Panc1 (cell line): ENCODE measurements around the gene NEK4. TPM values are rescaled to one million over a fixed set of nuclear protein-coding genes. Genes with fewer than 3 reads are reported as not detected.

Source experiments
- ATAC-seq: fragments of 200-7000 bp; cut with Tn5 transposase; 2 replicates; pipeline ENCODE4 v1.9.1; 2020; ENCODE audit warnings: mild to moderate bottlenecking, moderate library complexity
- BruUV-seq: library from RNA; stranded (reverse); fragments of 400-500 nt; replicated peaks from 2 replicates; lab custom pipeline; 2021; lab: Mats Ljungman, UMichigan
- CTCF ChIA-PET: fragments of 300-600 bp; sonication (Branson Sonifier 250); formaldehyde crosslinking; loops from one replicate; lab custom pipeline; 2022; ENCODE audit warnings: antibody characterized with exemption; lab: Charles Lee
- POLR2A ChIA-PET: fragments of 300-600 bp; sonication (Branson Sonifier 250); formaldehyde crosslinking; loops from one replicate; lab custom pipeline; 2022; ENCODE audit warnings: antibody characterized with exemption; lab: Charles Lee
- DNase-seq: peaks from one replicate; pipeline ENCODE4 v3.0.0-alpha.2; 2010; ENCODE audit warnings: low read depth, low spot score
- H3K27ac ChIP-seq: 2 replicates; pipeline ENCODE4 v1.5.1; 2011; ENCODE audit warnings: mild to moderate bottlenecking, low read length, inconsistent platforms
- H3K27me3 ChIP-seq: fragments of 200-500 bp; sonication (Bioruptor generic); 2 replicates; pipeline ENCODE4 v1.6.0; 2014; ENCODE audit warnings: low read length, inconsistent platforms; ENCODE audit not compliant: control insufficient read depth, insufficient read depth
- H3K36me3 ChIP-seq: fragments of 200-500 bp; sonication (Bioruptor generic); 2 replicates; pipeline ENCODE4 v1.5.1; 2014; ENCODE audit warnings: inconsistent platforms, mild to moderate bottlenecking, low read length, moderate library complexity; ENCODE audit not compliant: control insufficient read depth, insufficient read depth
- H3K4me1 ChIP-seq: 2 replicates; pipeline ENCODE4 v1.5.1; 2011; ENCODE audit warnings: inconsistent platforms, mild to moderate bottlenecking, low read length, moderate library complexity; ENCODE audit not compliant: control insufficient read depth, insufficient read depth
- H3K4me3 ChIP-seq, 2 experiments: 2 replicates each; pipeline ENCODE4 v1.5.1; 2011 to 2012; ENCODE audit warnings: low read depth in 2 of 2, low read length in 2 of 2, mild to moderate bottlenecking in 2 of 2, inconsistent platforms in 1 of 2, moderate library complexity in 1 of 2
- H3K9me3 ChIP-seq: fragments of 200-500 bp; sonication (Bioruptor generic); 2 replicates; pipeline ENCODE4 v1.5.1; 2014; ENCODE audit warnings: low read depth, mild to moderate bottlenecking, inconsistent platforms, low read length, moderate library complexity; ENCODE audit not compliant: control insufficient read depth, insufficient read depth
- POLR2AphosphoS5 ChIP-seq: IDR thresholded peaks from 2 replicates; pipeline ENCODE4 v1.6.1; 2012; ENCODE audit warnings: mild to moderate bottlenecking, low read depth, low read length, moderate library complexity
- REST ChIP-seq, 2 experiments: IDR thresholded peaks; 2 replicates each; pipeline ENCODE4 v1.6.1; 2011 to 2012; ENCODE audit warnings: low read depth in 2 of 2, control low read depth in 1 of 2, low read length in 1 of 2, mild to moderate bottlenecking in 1 of 2, moderate library complexity in 1 of 2; ENCODE audit not compliant: insufficient read depth in 1 of 2
- SIN3A ChIP-seq: IDR thresholded peaks from 2 replicates; pipeline ENCODE4 v1.6.1; 2012; ENCODE audit warnings: low read depth, mild to moderate bottlenecking, low read length, moderate library complexity, borderline replicate concordance; ENCODE audit not compliant: insufficient read depth
- TCF7L2 ChIP-seq: IDR thresholded peaks from 2 replicates; pipeline ENCODE4 v1.6.1; 2011; ENCODE audit warnings: mild to moderate bottlenecking, low read depth, low read length, inconsistent platforms
- in situ Hi-C: cut with HindIII; loops from 2 replicates; pipeline ENCODE4 v1.10.0; 2016; ENCODE audit warnings: low sequenced_read_pairs, low pct_unique_long_range_greater_than_20kb
- intact Hi-C: fragments of 100-400 bp; cut with micrococcal nuclease; formaldehyde crosslinking; loops from one replicate; pipeline ENCODE4 v1.10.0; 2022; ENCODE audit not compliant: unreplicated experiment
- total RNA-seq: library from RNA; stranded (reverse); gene quantifications from one replicate; pipeline ENCODE4 v1.2.1, GENCODE V29; 2021; ENCODE audit not compliant: unreplicated experiment
- TF ChIP-seq, protein P1 (sequence below): fragments of 450-650 bp; IDR thresholded peaks from 2 replicates; pipeline ENCODE4 v1.5.1; 2017; ENCODE audit warnings: mild to moderate bottlenecking

Gene NEK4
- total RNA-seq, 1 experiment from 2014 or later = 22.9 TPM

- Histone ChIP-seq H3K9me3 (no peaks in the 10 kb centered on the region), H3K4me3 (no peak overlapping the region), H3K27me3 (no peaks in the 10 kb centered on the region), H3K4me1 (no peaks in the 10 kb centered on the region), H3K36me3 (no peaks in the 10 kb centered on the region), H3K27ac (no peak overlapping the region)
- in situ Hi-C loops (no loop called here), intact Hi-C loops (no loop called here)
- TF ChIP-seq, protein P1, sequence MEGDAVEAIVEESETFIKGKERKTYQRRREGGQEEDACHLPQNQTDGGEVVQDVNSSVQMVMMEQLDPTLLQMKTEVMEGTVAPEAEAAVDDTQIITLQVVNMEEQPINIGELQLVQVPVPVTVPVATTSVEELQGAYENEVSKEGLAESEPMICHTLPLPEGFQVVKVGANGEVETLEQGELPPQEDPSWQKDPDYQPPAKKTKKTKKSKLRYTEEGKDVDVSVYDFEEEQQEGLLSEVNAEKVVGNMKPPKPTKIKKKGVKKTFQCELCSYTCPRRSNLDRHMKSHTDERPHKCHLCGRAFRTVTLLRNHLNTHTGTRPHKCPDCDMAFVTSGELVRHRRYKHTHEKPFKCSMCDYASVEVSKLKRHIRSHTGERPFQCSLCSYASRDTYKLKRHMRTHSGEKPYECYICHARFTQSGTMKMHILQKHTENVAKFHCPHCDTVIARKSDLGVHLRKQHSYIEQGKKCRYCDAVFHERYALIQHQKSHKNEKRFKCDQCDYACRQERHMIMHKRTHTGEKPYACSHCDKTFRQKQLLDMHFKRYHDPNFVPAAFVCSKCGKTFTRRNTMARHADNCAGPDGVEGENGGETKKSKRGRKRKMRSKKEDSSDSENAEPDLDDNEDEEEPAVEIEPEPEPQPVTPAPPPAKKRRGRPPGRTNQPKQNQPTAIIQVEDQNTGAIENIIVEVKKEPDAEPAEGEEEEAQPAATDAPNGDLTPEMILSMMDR = no peak
- no peak for TF ChIP-seq TCF7L2
- no peak for TF ChIP-seq REST (IDR thresholded peaks at IDR 0.05; ENCODE audit: insufficient read depth in 1 of 2, low read depth in 2 of 2, low read length in 1 of 2)
- TF ChIP-seq POLR2AphosphoS5 = no peak
- no peak for TF ChIP-seq SIN3A
- BruUV-seq = no TSS peak
- POLR2A ChIA-PET = no interaction called here
- DNase-seq = no peak
- ATAC-seq = no peak
- CTCF ChIA-PET = no interaction called here
These were observed 31.1 kb upstream of the NEK4 start for GRCh38 chr3:52801839-52802238.

DNA sequence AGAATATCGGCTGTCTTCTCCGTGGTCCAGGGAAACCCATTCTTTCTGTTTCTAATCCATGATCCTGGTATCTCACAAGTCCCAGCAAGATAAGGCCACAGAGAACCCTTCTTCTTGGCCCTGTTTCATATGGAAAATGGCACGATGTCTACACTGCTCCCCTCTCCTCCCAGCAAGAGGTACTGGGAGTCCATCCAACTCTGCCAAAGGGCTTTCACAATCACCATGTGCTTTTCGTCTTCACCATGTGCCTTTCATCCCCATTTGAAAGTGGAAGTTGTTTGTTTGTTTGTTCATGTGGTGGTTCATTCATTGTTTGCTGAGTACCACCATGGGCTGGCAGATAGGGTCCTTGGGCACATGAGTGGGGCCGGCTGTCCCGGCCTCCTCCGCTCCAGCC is 29.3 kb upstream of the NEK4 start:
- no peaks in the 10 kb centered on the region for H3K4me1 ChIP-seq
- TF ChIP-seq, protein P1 = no peak
- TF ChIP-seq REST (IDR thresholded peaks at IDR 0.05; ENCODE audit: insufficient read depth in 1 of 2, low read depth in 2 of 2, low read length in 1 of 2) = no peak
- H3K36me3 ChIP-seq = no peaks in the 10 kb centered on the region
- no peak for ATAC-seq
- POLR2A ChIA-PET = no interaction called here
- H3K27ac ChIP-seq = no peak overlapping the region
- CTCF ChIA-PET = interaction anchor here (0.7 kb wide), 1 partner anchor 21 kb away, joined by 4 read pairs; no protein-coding TSS in a partner anchor
- H3K27me3 ChIP-seq = no peaks in the 10 kb centered on the region
- H3K9me3 ChIP-seq = no peaks in the 10 kb centered on the region
- no peak overlapping the region for H3K4me3 ChIP-seq
- in situ Hi-C loops = no loop called here
- no TSS peak for BruUV-seq
- no peak for DNase-seq
- intact Hi-C loops = no loop called here
